Activated T-cell treated with anti-CD3 and anti-CD28 coated beads for 24 hours (primary cell): Measurements from ENCODE around the gene TAF12.
"Not testable (repeated sequence)": the region's sequence is repeated elsewhere in the genome, so short reads cannot be mapped to it uniquely, and the experiment has no call there.

ENCODE experiments used
- DNase-seq: peaks from one replicate; pipeline ENCODE4 v3.0.0-alpha.2; 2020; ENCODE audit warnings: low read depth

TAF12 gene

GRCh38 chr1:28644494-28644893, 1.6 kb upstream of the TAF12 start:
- no peak for DNase-seq

- no peak for DNase-seq
These were observed 616 bp downstream of the TAF12 start for GRCh38 chr1:28642056-28642846.

- DNase-seq, result no peak
These were observed 2.1 kb downstream of the TAF12 start for GRCh38 chr1:28640766-28641165.

- no peak for DNase-seq
These were observed 10.3 kb downstream of the TAF12 start for GRCh38 chr1:28632560-28632959.

- DNase-seq, result no peak
These were observed 11.2 kb downstream of the TAF12 start for GRCh38 chr1:28631713-28632112.

GRCh38 chr1:28613175-28613574, 29.7 kb downstream of the TAF12 start:
- no peak for DNase-seq

GRCh38 chr1:28606771-28607170, 36.1 kb downstream of the TAF12 start:
- DNase-seq, result no peak

- DNase-seq, result no peak
These were observed 37.9 kb downstream of the TAF12 start for GRCh38 chr1:28604962-28605361.

GRCh38 chr1:28604411-28604810, 38.5 kb downstream of the TAF12 start:
- no peak for DNase-seq

- no peak for DNase-seq
These were observed 40.1 kb downstream of the TAF12 start for GRCh38 chr1:28602536-28603439.

GRCh38 chr1:28601696-28602095, 41.2 kb downstream of the TAF12 start:
- DNase-seq, result no peak

- DNase-seq, result not testable (repeated sequence)
These were observed 46.6 kb downstream of the TAF12 start for GRCh38 chr1:28596276-28596675.

- no peak for DNase-seq
These were observed 47.3 kb downstream of the TAF12 start for GRCh38 chr1:28595412-28596191.

GRCh38 chr1:28594686-28595411, 48.0 kb downstream of the TAF12 start:
- DNase-seq, result not testable (repeated sequence)

GRCh38 chr1:28593988-28594356, 48.9 kb downstream of the TAF12 start:
- DNase-seq, result not testable (repeated sequence)

- no peak for DNase-seq
These were observed 50.4 kb downstream of the TAF12 start for GRCh38 chr1:28592321-28593071.

- no peak for DNase-seq
These were observed 51.1 kb downstream of the TAF12 start, which contains the start of gene RAB42 for GRCh38 chr1:28591708-28592320. TSS of gene RAB42 (plus strand) at chr1:28592265. CDS start at chr1:28592512, 247 bp downstream.

GRCh38 chr1:28586585-28587391, 56.1 kb downstream of the TAF12 start:
- DNase-seq, result not testable (repeated sequence)

- no peak for DNase-seq
These were observed 60.6 kb downstream of the TAF12 start for GRCh38 chr1:28582248-28582615.
